ENCODE results near the gene CDAN1. TPM values are rescaled to one million over a fixed set of nuclear protein-coding genes. Genes with fewer than 3 reads are reported as not detected.

Gene CDAN1
- total and polyA plus RNA-seq, 10 of the 15 experiments (the other 5 are each of a cell fraction or from before 2014, with no cell fraction given) = 0.56 to 14.2 (median 6.7) TPM

GRCh38 chr15:42693942-42694341 lies 43.0 kb downstream of the CDAN1 start:
- ChIA-PET SMC1A (ENCODE audit: uncharacterized antibody, unreplicated experiment) (no interaction called here), CTCF (no interaction called here), POLR2A (no interaction called here), RAD21 (ENCODE audit: unreplicated experiment) (no interaction called here)
- Histone ChIP-seq H3K27ac (ENCODE audit: control insufficient read depth, insufficient read depth) (no peak overlapping the region), H3K4me3 (no peak overlapping the region), H3K4me2 (ENCODE audit: control insufficient read depth, insufficient read depth) (no peak overlapping the region), H3K4me1 (ENCODE audit: control insufficient read depth, insufficient read depth, low read length) (no peaks in the 10 kb centered on the region), H2AFZ (ENCODE audit: control insufficient read depth, low read depth, low read length) (no peak overlapping the region), H4K20me1 (ENCODE audit: control insufficient read depth, insufficient read depth) (no peaks in the 10 kb centered on the region), H3K27me3 (replicated peaks in 1 of 2; ENCODE audit: control insufficient read depth in 2 of 2, insufficient read depth in 2 of 2, low read length in 1 of 2) (no peaks in the 10 kb centered on the region), H3K36me3 (ENCODE audit: control insufficient read depth in 2 of 2, insufficient read depth in 2 of 2, low read length in 1 of 2) (no peaks in the 10 kb centered on the region; a peak in 1 of 4 replicates), H3K9ac (ENCODE audit: control insufficient read depth, insufficient read depth, low read length) (no peak overlapping the region), H3K9me3 (replicated peaks; ENCODE audit: control insufficient read depth, insufficient read depth, low read length) (no peaks in the 10 kb centered on the region), H3K79me2 (ENCODE audit: control insufficient read depth, insufficient read depth, low read length) (no peaks in the 10 kb centered on the region)
- no peak for ATAC-seq
- no peak for FAIRE-seq
- BruUV-seq (replicated peaks) = no TSS peak
- WGBS (ENCODE audit: insufficient coverage, insufficient replicate concordance, low lambda C conversion rate, missing lambda C conversion rate) = 81% methylated on average over 6 of the region's 6 CpGs
- in situ Hi-C loops (cut with MboI) = no loop called here
- no peak for DNase-seq (ENCODE audit: low read depth, low spot score)
- intact Hi-C loops (cut with micrococcal nuclease; ENCODE audit: unreplicated experiment) = no loop called here
- TF ChIP-seq, protein P1, sequence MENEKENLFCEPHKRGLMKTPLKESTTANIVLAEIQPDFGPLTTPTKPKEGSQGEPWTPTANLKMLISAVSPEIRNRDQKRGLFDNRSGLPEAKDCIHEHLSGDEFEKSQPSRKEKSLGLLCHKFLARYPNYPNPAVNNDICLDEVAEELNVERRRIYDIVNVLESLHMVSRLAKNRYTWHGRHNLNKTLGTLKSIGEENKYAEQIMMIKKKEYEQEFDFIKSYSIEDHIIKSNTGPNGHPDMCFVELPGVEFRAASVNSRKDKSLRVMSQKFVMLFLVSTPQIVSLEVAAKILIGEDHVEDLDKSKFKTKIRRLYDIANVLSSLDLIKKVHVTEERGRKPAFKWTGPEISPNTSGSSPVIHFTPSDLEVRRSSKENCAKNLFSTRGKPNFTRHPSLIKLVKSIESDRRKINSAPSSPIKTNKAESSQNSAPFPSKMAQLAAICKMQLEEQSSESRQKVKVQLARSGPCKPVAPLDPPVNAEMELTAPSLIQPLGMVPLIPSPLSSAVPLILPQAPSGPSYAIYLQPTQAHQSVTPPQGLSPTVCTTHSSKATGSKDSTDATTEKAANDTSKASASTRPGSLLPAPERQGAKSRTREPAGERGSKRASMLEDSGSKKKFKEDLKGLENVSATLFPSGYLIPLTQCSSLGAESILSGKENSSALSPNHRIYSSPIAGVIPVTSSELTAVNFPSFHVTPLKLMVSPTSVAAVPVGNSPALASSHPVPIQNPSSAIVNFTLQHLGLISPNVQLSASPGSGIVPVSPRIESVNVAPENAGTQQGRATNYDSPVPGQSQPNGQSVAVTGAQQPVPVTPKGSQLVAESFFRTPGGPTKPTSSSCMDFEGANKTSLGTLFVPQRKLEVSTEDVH (IDR thresholded peaks at IDR 0.05; ENCODE audit: low read depth, partially characterized antibody) = no peak
- TF ChIP-seq IKZF1 (conservative IDR thresholded peaks at IDR 0.05) (no peak), POLR2AphosphoS5 (IDR thresholded peaks at IDR 0.05; ENCODE audit: low read length) (no peak), RUNX3 (IDR thresholded peaks at IDR 0.05; ENCODE audit: low read length) (no peak), FOXK2 (IDR thresholded peaks at IDR 0.05) (no peak), EGR1 (IDR thresholded peaks at IDR 0.05; ENCODE audit: borderline replicate concordance in 1 of 2, low read depth in 2 of 2, low read length in 2 of 2) (no peak), CREB1 (IDR thresholded peaks at IDR 0.05; ENCODE audit: low read depth) (no peak)

Measured in GM12878 (cell line).